GM18868 (cell line): Measurements from ENCODE around the gene CLDN16.

Experiments
- ATAC-seq: cut with Tn5 transposase; IDR thresholded peaks from one replicate; pipeline ENCODE4 v1.9.1; 2021; ENCODE audit warnings: mild to moderate bottlenecking, moderate library complexity; ENCODE audit not compliant: unreplicated experiment

Gene CLDN16

DNA sequence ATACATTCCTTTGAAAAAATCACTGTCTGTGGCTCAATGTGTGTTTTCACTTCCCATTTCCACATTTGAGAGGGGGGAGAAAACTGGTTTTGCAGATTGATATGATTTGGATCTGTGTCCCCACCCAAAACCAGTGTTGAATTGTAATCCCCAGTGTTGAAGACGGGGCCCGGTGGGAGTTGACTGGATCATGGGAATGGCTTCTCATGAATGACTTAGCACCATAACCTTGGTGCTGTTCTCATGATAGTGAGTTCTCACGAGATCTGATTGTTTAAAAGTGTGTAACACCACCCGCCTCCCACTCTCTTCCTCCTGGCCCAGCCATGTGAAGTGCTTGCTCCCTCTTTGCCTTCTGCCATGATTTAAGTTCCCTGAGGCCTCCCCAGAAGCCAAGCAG, 45.7 kb downstream of the CLDN16 start:
- no peak for ATAC-seq

DNA sequence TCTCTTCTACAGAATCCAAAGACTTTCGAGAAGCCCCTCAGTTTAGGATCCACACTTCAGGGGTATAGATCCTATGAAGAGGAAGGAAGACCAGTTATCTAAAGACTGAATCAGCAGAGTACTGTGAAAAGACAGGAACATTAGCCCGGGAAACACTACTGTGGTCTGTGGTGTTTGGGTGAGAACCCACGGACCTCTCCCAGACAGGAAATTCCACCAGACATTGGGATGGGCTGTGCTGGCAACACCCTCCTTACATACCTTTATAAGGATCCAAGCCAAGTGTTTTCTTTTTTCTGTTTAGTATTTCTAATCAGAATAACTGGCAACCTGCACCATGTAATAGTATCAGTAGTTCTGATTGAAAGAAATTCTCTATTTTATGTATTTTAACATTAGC, 47.7 kb downstream of the CLDN16 start:
- ATAC-seq = no peak

DNA sequence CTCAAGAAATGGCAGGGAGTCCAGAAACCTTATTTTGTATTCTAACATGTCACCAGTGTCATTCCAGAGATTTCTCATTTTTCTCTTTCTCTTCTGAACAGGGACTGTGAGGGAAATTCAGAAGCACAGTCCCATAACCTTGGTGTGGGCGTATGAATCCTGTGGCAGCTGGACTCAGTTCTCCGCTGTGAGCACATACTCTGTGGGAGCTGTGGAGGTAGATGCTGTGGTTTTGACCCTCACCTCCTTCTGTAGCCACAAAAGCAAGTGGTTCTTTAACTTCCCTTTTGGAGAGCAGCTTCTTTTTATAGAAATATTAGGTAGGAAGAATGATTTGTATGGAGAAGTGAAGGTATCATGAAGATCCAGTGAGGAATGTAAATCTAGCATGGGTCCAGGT, 48.4 kb downstream of the CLDN16 start:
- ATAC-seq = no peak

DNA sequence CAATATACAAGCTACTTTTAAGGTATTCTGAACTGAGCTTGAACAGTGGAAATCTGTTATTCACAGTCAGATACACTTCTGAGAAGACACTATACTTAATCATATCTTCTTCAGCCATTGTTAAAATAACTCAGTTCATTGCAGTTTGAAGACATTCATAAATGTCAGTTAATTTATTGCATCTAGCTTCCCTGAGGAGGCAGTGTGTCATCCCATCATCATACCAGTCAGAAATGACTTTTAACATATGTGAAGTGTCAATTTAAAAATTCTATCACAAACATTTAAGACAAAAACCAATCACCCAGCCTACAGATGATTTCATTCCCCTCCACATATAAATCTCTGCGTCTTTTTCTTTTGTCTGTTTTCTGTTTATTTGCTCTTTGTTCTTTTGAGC, 54.3 kb downstream of the CLDN16 start:
- no peak for ATAC-seq

DNA sequence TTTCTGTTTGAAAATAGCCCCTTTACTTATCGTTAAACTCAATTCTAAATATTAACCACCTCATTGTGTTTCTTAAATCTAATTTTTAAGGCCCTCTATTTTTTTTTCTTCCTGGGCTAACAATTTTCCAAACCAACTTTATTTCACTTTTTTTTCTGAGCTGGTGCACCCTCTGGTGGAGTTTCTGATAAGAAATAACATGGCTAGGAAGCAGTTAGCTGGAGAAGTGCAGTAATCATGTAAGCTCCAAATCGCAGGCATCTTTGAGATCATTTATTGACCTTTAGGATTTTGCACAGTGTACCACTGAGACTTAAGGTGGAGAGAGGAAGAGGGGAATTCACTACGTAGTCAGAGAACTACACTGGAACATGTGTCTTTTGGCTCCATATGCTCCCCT, 55.3 kb downstream of the CLDN16 start:
- ATAC-seq = no peak

DNA sequence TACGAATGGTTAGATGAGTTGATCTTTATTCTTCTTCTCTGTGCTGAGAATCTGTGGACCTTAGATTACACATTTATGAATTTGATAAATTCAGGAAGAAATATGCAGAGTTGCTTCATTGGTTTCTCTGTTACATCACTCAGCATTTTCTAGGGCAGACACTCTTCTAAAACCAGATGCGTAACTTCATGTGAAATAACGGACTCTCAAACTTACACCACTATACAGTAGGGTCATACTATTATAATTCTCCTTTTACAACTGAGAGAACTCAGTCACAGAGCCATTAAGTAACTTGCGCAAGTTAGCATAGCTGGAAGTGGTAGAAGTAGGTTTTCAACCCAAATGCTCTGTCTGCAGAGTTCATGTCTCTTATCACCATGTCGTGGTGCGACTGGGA, 56.0 kb downstream of the CLDN16 start:
- no peak for ATAC-seq

DNA sequence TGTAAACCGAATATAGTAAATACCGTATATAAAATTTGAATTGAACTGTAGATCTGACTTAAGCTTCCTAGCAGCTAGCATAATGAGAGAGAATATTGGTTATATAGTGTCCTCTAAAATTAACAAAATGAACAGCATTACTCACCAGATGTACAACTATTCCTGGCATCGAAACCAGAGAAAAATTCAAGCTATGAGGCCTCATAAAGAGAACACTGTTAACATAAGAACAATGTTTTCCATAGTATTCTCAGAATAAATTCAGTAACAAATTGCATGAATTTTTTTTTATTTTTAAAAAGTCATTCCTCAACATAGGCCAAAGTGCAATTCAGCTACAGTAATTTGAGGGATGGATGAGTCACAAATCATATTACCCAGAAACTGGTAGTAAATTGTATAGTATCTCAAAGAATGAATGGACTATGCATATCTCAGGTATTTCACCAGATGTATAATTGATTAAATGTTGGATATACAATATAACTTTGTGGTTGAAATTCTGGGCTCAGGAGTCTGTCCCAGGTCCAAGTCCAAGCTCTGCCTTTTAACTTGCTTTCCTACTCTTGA, 56.7 kb downstream of the CLDN16 start:
- ATAC-seq = no peak

DNA sequence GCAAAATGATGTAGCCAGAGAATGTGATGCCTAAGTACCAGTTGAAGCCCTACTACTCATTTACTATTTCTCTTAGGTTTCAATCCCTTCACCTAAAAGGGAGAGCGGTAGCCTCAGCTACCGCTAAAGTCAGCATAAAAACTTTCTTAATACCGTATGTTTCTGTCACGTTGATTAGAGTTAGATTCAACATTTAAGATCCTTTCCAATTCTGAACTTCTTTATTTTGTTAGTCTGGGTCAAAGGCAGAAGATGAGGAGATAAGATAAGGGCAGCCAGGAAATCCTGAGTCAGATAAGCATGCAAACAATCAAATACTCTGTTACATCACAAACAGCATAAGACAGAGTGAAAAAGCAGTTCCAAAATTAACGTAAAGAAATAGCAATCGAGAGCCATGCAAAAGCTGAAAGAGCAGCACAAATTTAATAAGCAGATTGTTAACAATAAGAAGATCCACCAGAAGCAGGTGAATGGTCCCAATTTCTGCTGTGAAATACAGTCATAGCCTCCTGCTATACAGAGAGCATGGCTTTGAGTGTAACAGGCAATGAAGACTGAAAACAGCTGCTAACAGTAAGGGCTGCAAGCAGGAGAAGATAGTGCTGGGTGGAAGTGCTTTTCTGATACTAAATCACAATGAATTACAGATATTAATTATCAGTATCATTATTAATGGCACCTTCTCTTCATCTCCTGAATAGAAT, 58.8 kb downstream of the CLDN16 start:
- no peak for ATAC-seq

DNA sequence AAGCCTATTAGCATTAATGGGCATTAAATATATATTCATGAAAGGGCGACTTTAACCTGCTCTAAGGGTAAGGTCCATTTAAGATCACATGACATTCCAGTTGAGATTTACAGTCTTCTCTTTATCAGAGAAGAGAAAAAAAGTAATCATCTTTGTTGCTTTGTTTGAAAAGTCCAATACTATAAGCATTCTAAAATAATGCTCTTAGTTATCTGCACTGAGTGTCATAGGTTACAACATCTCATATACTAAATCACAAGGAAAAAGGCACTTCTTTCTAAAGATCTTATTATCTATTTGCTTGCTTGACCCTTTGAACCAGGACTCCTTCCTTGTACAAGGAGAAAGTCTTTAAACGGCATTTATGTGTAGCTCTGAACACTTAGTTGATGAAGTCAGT, 60.3 kb downstream of the CLDN16 start:
- ATAC-seq = no peak

DNA sequence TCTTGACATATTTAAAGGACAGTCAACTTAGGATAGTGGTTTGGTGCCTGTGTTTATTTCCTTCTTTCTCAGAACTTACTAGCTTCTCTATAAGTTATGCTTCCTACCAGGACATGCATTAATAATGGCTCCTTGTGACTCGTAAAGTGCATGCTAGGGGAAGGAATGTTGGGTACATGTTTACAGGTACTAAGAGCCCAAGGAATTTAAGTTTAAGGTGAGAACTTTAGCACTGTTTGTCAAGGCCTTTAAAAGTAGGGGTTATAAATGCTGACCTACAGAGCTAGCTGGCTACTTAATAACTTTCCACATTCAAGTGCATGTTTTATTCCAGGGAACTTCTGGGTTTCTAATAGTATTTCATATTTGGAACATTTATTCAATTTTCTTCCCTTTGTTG, 61.8 kb downstream of the CLDN16 start, which contains the start of gene TMEM207:
TSS of gene TMEM207 (minus strand) at position 101 of the 400 bp plus-strand sequence. CDS start at position 9, 92 bp downstream.
- ATAC-seq = no peak

DNA sequence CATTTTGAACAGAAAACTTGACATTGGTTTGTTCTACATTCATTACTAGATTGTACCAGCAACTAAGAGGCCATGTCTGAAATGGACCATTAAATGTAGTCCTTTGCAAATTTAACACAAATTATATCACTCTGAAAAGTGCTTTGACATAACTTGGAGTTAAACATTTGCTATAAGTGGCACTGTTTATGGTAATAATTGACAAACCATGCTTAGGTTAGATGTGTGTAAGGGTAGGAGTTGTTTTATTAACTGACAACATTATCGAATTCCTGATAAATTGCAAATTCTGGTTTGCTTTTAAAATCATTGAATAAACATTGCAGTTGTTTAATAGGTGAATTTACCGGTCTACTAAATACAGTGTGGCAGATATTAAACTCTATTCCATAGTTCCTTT, 67.9 kb downstream of the CLDN16 start:
- ATAC-seq = no peak

DNA sequence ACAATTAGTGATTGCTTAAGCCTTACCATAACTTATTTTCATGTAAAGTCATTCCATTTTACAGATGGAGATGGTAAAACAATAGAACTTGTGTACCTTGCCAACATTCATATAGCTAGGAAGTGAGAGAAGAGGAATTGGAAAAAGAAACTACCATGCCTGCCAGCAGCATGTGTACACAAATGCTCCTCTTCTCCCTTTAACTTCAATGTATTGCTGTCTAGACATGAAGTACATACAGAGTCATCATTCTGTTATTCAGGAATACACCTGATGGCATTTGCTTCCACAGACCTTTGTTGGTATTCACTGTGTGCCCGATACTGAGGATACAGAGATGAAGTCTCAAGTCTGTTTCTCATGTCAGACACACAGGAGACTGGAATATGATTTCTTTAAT, 68.8 kb downstream of the CLDN16 start:
- ATAC-seq = no peak

DNA sequence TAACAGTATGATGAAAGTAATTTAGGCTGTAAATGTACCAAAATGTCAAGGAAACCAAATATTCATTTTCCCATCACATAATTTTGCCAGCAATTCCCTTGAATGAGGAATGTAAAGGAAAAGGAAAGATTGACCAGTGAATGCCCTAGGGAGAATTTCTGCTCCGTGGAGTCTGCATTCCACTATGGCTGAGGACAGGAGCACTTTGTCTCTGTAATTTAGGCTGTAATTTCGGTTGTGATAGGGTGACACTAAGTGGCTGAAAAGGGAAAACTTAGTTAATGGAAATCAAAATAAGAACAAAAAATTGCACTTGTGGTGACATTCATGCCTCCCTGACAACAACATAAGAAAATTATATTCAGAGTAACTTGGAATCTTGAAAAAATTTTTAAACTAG, 70.1 kb downstream of the CLDN16 start:
- no peak for ATAC-seq
